Activated T-helper 9 cell treated with anti-CD3 and anti-CD28 coated beads, Interleukin-2, amount 50 U/mL, for 16 hours (primary cell): ENCODE results near the gene CMIP.
"Not testable (repeated sequence)": the region's sequence is repeated elsewhere in the genome, so short reads cannot be mapped to it uniquely, and the experiment has no call there.

Experiments used
- DNase-seq: peaks from one replicate; pipeline ENCODE4 v3.0.0-alpha.2; 2020; ENCODE audit warnings: low read depth

Gene CMIP

GRCh38 chr16:81444448-81445121 lies at the start of gene CMIP:
Gene CMIP (plus strand): TSS chr16:81444808.
- DNase-seq: peak; percentile 67

DNA sequence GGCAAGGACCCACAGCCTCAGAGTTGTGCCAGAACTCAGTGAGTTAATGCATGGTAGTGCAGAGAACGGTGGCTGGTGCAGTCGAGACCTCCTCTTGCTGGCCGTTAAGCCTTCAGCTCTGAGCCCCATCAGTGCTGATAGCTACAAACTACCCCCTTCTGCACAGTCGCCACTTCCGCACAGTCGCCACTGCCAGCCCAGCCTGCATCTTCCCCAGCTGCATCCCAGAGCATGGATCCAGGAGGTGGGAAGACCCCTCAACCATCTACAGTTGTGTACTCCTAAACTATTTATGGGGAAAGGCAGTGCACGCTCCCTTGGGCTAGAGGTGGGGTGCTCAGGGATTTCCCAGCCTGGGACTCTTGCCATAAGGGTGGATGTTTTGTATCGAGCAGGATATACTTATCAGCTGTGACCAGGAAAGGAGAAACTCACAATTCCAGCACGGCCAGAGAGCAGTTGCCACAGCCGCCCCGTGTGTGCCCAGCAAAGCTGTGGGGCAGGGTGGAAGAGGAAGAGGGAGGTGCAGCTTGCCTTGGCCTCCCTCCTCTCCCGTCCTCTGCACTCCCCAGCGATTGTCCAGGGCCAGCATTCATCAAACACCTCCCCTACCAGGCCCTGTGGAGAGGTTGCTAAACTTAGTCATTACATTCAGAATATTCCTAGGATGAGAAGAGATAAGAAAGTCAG lies 49.5 kb upstream of the CMIP start:
- no peak for DNase-seq

- DNase-seq: no peak
Observed at GRCh38 chr16:81397058-81397878, 47.3 kb upstream of the CMIP start.

- no peak for DNase-seq
Observed at GRCh38 chr16:81397879-81398520, 46.6 kb upstream of the CMIP start.

DNA sequence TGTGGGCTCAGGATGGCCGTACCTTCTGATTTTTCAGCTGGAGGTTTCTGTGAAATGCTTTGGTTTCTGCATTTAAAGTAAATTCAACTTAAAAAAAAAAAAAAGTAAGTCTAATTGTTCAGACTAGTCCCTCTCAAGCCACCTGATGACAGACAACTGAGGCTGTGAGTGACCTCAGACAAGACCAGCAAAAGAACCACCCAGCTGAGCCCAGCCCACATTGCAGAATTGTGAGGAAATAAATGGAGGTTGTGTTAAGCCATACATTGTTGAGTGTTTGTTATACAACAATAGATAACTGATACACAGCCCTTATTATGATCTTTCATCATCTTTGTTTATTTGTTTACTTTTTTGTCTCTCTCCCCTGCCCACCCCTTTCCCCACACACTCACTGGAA lies 44.7 kb upstream of the CMIP start:
- no peak for DNase-seq

DNA sequence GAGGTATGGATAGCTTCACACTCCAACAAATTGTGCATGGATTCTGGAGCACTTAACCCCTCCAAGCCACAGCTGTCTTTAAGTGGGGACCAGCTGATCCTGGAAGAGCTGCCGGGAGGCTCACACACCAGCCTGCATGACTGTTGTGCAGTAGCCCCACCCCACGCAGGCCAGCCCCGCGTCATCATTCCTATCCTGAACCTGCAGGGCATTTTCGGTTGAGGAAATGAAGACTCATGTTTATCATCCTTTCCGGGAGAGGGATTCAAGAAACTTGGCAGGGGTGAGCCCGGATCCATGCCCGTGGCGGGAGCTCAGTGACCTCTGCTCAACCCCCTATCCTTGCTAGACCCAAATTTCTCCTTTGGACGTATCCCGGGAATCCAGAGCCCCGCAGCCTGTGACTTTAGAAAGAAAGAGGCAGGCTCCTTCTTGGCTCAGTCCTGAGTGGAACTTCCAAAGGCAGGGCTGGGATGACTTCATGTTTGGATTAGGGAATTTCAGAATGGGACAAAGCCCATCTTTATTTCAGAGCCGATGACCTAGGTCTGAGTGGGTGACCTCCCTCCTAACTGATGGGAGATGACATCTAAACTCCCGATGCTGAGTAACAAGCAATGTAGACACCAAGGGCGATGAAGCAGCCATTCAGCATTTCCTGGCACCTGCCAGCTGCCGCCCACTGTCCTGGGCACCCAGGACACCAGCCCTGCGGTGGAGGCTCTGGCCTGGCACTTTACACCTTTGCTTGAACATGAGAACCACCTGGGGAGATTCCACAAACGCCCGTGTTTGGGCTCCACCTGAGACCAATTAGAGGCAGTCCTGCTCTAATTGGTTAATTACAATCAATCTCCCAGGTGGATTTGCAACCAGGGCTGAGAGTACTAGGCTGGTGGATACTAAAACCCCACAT lies 43.3 kb upstream of the CMIP start:
- DNase-seq: no peak

- no peak for DNase-seq
Observed at GRCh38 chr16:81403208-81403600, 41.4 kb upstream of the CMIP start.

GRCh38 chr16:81403601-81404391 lies 40.8 kb upstream of the CMIP start:
- DNase-seq: peak; percentile 64

- not testable (repeated sequence) for DNase-seq
Observed at GRCh38 chr16:81405002-81405401, 39.6 kb upstream of the CMIP start.

DNA sequence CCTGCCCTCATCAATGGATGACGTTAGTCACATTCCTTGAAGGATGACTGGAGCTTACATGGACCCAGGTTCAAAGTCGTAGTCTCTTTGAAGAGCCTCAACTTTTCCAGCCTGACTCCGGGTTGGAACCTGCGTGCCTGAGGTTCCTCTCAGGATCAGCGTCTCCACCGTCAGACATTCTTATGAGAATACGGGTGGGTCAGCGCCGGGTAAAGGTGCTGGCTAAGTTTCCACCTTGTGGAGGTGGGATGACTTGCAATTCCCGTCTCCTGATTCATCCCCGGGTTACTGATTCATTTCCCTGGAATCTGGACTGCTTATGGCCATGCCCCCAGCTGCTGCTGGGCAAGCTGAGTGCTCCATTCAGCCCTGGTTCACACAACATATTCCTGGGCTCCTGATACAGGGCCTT lies 38.9 kb upstream of the CMIP start:
- no peak for DNase-seq

DNA sequence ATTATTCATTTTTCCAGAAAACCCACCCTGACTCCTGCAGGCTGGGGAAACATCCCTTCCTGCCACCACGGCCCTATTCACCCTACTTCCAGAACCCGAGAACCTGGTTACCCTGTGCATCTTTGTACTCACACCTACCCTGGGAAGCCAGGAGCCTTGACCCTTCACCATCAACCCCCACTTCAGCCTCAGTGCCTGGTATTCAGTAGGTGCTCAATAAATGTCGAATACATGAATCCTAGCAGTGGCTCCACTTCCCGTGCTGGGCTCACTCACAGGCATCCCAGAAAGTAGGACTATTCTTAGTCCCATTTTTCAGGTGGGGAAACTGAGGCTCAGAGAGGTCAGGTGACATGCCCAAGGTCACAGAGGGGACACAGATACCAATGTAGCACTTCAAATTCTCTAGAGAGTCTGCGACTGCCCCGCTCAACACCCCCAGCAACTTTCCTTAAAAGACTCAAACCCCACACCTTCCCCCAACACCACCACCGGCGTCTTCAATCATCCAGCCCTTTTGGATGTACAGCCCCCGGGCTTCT lies 36.1 kb upstream of the CMIP start:
- no peak for DNase-seq

GRCh38 chr16:81409016-81409556 lies 35.5 kb upstream of the CMIP start:
- DNase-seq: no peak

DNA sequence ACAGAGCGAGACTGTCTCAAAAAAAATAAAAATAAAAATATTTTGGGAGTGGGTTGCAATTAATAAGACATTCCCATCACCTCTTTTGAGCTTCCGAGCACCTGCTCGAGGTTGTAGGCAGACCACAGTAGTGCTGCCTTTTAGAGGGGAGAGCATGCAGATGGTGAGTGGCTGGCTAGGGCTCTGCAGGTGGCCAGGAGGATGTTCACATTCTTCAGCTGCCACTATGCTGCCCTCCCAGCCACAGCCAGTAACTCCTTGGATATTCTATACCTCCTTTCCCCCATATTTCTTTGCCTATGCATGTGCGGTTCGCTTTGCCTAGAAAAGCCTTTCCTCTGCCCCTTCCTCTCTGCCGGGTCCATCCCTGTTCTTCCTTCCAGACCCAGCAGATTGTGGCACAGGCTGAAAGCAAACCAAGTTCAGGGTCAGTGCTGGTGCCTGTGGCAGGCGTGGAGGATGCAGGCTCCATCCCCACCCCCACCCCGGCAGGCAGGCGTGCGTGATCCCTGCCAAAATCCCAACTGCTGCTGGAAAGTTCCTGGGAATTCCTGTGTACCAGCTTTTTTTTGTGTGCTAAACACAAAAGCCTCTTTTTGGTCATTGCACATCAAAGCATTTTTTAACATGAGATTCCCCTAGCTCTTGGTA lies 33.8 kb upstream of the CMIP start:
- no peak for DNase-seq

- DNase-seq: no peak
Observed at GRCh38 chr16:81413245-81413990, 31.2 kb upstream of the CMIP start.

GRCh38 chr16:81415751-81416150 lies 28.9 kb upstream of the CMIP start:
- no peak for DNase-seq

DNA sequence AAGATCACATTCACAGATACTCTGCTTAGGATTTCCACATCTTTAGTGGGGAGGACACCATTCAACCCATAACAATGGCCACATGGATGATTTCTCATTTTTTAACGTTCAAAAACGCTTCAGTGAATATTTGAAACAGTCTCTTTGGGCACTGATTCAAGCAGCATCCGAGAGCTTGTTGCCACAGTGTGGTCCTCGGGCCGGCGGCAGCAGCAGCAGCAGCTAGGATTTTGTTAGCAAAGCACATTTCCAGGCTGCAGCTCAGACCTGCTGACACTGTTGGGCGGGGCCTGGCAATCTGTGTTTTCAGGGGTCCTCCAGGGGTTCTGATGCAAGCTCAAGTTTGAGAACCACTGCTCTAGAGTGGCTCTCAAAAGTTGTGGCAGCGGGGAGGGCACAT lies 27.9 kb upstream of the CMIP start:
- DNase-seq: no peak

DNA sequence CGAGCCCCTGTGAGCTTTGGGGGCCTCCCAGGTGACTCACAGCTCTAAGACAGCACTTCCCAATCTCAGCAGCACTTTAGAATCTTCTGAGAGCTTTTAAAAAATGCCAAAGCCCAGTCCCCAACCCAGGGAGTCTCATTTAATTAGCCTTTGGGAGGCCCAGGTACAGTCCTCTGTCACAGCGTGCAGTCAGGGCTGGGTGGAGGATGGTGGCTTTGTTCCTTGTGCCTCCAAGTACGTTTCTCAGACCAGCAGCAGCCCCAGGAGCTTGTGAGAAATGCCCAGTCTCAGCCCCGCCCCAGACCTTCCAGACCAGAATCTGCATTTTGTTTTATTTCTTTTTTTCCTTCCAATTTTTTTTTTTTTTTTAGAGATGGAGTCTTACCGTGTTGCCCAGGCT lies 27.4 kb upstream of the CMIP start:
- DNase-seq: no peak

DNA sequence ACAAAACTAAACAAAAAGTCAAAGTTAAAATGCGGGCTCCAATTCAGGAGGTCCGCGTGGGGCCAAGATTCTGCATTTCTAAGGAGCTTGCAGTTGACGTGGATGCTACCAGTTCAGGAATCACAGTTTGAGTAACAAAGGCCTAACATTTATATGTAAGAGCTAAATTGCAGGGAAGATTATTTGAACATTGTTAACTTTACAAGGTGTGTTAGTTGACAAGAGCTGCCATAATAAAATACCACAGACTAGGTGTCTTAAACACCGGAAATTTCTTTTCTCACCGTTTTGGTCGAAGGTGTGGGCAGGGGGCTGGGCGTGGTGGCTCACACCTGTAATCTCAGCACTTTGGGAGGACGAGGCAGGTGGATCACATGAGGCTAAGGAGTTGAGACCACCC lies 24.8 kb upstream of the CMIP start:
- DNase-seq: no peak

- no peak for DNase-seq
Observed at GRCh38 chr16:81421126-81421525, 23.5 kb upstream of the CMIP start.
